DMS53 treated with DMSO at 0.1 percent for 48 hours (cell line): Measurements from ENCODE around the gene TAF1L.
"Not testable (repeated sequence)": the region's sequence is repeated elsewhere in the genome, so short reads cannot be mapped to it uniquely, and the experiment has no call there.

Experiments used
- DNase-seq: peaks from one replicate; lab custom pipeline; 2025; ENCODE audit not compliant: unreplicated experiment; lab: John Stamatoyannopoulos, UW

The TAF1L gene, protein sequence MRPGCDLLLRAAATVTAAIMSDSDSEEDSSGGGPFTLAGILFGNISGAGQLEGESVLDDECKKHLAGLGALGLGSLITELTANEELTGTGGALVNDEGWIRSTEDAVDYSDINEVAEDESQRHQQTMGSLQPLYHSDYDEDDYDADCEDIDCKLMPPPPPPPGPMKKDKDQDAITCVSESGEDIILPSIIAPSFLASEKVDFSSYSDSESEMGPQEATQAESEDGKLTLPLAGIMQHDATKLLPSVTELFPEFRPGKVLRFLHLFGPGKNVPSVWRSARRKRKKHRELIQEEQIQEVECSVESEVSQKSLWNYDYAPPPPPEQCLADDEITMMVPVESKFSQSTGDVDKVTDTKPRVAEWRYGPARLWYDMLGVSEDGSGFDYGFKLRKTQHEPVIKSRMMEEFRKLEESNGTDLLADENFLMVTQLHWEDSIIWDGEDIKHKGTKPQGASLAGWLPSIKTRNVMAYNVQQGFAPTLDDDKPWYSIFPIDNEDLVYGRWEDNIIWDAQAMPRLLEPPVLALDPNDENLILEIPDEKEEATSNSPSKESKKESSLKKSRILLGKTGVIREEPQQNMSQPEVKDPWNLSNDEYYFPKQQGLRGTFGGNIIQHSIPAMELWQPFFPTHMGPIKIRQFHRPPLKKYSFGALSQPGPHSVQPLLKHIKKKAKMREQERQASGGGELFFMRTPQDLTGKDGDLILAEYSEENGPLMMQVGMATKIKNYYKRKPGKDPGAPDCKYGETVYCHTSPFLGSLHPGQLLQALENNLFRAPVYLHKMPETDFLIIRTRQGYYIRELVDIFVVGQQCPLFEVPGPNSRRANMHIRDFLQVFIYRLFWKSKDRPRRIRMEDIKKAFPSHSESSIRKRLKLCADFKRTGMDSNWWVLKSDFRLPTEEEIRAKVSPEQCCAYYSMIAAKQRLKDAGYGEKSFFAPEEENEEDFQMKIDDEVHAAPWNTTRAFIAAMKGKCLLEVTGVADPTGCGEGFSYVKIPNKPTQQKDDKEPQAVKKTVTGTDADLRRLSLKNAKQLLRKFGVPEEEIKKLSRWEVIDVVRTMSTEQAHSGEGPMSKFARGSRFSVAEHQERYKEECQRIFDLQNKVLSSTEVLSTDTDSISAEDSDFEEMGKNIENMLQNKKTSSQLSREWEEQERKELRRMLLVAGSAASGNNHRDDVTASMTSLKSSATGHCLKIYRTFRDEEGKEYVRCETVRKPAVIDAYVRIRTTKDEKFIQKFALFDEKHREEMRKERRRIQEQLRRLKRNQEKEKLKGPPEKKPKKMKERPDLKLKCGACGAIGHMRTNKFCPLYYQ (N-terminal part only)

GRCh38 chr9:32635362-32635761 lies at the start of gene TAF1L:
TAF1L (minus strand) TSS chr9:32635669; CDS start chr9:32635579, 90 bp downstream.
- no peak for DNase-seq

- DNase-seq = no peak
These were observed 46.3 kb upstream of the TAF1L start for GRCh38 chr9:32681751-32682150.

GRCh38 chr9:32677931-32678330 lies 42.5 kb upstream of the TAF1L start:
- no peak for DNase-seq

- no peak for DNase-seq
These were observed 37.0 kb upstream of the TAF1L start for GRCh38 chr9:32672469-32672868.

DNA sequence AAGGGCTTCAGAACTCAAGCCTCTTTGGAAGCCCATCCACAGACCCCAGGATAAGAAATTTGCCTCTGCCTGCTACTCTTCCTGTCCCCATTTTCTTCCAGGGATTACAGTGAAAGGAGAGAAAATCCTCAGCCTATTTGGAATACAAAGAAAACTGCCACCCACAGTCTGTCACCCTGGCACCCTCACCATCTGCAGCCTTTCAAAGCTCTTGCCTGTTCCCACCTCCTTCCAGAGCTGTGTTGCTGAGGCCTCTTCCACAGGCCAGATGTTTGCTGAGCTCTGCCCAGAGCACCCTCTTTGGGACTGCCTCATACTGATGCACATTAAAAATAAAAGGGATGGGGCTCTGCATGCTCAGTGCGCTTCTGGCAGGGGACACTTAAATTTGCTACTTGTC lies 35.9 kb upstream of the TAF1L start:
- no peak for DNase-seq

GRCh38 chr9:32665101-32665500 lies 29.6 kb upstream of the TAF1L start:
- DNase-seq = no peak

- DNase-seq = no peak
These were observed 28.3 kb upstream of the TAF1L start for GRCh38 chr9:32663741-32664140.

DNA sequence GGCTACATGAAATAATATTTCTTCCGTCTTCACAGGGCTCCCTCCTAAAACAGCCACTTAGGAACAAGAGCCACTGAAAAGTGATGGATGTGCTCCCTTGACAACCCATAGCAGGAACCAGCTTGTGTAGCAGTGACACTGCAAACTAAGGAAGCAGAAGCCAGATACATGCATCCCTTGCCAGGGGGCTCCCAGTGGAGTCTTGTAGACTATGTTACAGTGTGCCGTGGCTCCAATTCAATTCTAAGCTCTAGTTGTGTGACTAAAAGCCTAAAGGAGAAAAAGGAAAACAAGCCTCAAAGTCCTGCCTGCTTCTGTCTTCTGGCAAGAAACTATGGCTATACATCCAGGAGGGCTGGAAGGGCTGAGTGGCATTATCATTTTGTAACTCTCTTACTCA lies 12.2 kb upstream of the TAF1L start:
- no peak for DNase-seq

DNA sequence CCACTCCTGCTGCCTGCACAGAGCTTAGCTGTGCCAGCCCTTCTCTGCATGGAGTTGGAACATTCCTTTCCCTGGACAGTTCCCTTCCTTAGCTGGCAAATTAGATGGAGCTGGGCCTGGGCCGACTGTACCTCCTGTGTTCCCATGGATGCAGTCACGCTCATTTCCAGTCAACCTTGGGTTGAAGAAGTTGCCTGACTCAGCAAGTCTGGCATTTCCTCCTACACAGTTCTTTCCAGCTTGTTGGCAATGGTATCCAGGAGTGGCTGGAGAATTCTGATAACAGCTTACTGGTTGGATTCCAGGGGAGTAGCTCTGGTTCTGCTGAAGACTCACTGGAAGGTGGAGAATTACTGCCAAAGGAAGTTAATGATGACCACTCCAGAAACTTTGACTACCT lies 9.2 kb upstream of the TAF1L start:
- DNase-seq = no peak

DNA sequence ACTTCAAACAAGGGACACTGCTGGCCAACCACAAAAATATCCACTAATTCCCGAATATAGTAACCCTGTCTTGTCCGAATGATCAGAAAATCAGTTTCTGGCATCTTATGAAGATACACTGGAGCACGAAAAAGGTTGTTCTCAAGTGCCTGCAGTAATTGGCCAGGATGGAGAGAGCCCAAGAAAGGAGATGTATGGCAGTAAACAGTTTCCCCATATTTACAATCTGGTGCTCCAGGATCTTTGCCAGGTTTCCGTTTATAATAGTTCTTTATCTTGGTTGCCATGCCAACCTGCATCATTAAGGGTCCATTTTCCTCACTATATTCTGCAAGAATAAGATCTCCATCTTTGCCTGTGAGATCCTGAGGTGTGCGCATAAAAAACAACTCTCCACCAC lies 2.3 kb downstream of the TAF1L start:
- DNase-seq = not testable (repeated sequence)

GRCh38 chr9:32631991-32632390 lies 3.5 kb downstream of the TAF1L start:
- no peak for DNase-seq

GRCh38 chr9:32627394-32627954 lies 8.0 kb downstream of the TAF1L start:
- peak; percentile 25 for DNase-seq

GRCh38 chr9:32625320-32625719 lies 10.1 kb downstream of the TAF1L start:
- DNase-seq = no peak

DNA sequence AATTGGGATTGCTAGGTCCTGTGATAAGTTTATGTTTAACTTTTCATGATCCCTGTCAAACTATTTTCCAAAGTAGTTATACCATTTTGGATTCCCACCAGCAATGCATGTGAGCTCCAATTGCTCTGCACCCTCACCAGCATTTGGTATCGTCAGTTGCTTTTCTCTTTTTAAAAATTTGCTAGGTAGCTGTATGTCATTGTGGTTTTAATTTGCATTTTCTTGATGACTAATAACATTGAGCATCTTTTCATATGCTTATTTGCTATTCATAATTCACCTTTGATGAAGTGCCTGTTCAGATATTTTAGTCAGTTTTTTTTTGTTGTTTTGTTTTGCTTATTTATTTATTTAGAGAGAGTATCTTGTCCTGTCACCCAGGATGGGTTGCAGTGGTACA lies 12.5 kb downstream of the TAF1L start:
- no peak for DNase-seq

DNA sequence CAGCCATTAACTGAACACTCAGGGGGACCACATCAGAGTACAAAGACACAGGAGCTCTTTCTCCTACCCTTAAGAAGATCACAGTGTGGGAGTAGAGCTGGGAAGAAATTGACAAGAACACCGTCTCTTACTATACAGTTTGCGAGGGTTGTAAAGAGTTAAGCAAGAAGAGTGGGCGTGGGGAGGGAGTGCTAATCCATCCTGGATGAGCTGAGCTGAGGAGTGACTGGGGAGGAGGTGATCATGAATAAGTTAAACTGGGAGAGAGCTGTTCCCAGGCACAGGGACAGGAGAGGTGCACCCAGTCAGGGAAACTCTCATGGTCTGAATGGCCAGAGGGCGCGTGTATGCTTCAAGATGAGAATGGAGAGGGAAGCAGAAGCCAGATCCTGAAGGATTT lies 17.2 kb downstream of the TAF1L start:
- DNase-seq = no peak

GRCh38 chr9:32606811-32607210 lies 28.7 kb downstream of the TAF1L start:
- DNase-seq = no peak

- peak; percentile 12 for DNase-seq
These were observed 31.3 kb downstream of the TAF1L start for GRCh38 chr9:32603914-32604852.

GRCh38 chr9:32599021-32599420 lies 36.4 kb downstream of the TAF1L start:
- DNase-seq = not testable (repeated sequence)

DNA sequence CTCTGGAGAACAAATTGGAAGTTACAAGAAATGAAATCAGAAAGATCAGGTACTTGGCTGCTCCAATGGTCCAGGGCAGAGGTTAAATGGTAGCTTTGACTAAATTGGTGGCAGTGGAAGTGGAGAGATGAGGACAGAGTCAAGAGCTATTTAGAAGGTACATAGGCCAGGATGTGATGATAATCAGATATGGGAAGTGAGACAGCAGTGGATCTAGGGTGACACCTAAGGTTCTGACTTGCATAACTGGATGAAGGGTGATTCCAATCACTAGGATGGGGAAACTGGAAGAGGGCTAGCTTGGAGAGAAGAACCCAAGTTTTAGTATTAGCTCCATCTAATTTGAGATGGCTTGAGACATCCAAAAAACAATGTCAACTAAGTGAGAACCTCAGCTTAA lies 38.5 kb downstream of the TAF1L start:
- no peak for DNase-seq
